A549 (cell line): ENCODE results near the gene TXLNG. TPM values are rescaled to one million over a fixed set of nuclear protein-coding genes. Genes with fewer than 3 reads are reported as not detected.

ENCODE experiments used
- ATAC-seq, 2 experiments: fragments of 200-7000 bp in 1 of 2; fragments of >200 bp in 1 of 2; cut with Nextera tagmentation in 1 of 2; cut with Tn5 transposase in 1 of 2; 3 replicates each; pipeline versions ENCODE4 v1.8.0 to v1.9.1; 2018 to 2020; ENCODE audit warnings: mild to moderate bottlenecking in 1 of 2, moderate library complexity in 1 of 2
- CTCF ChIA-PET: fragments of 300-600 bp; sonication (Branson Sonifier 250); formaldehyde crosslinking; extraction: SDS; loops from one replicate; lab custom pipeline; 2021; ENCODE audit warnings: antibody characterized with exemption, inconsistent platforms; lab: Yijun Ruan, JAX
- POLR2A ChIA-PET: fragments of 350-600 bp; formaldehyde crosslinking; extraction: SDS; loops from one replicate; lab custom pipeline; 2021; ENCODE audit warnings: antibody characterized with exemption, inconsistent platforms; lab: Yijun Ruan, JAX
- DNase-seq, 2 experiments: peaks; one replicate each; pipeline versions ENCODE4 v3.0.0 to v3.0.0-alpha.2; 2011 to 2016; ENCODE audit warnings: low read depth in 1 of 2, low spot score in 1 of 2
- FAIRE-seq: peaks from 2 replicates; lab custom pipeline; 2011; peaks lifted over from hg19 to GRCh38; lab: Jason Lieb, UNC
- H3K27ac ChIP-seq, 2 experiments: fragments of >200 bp; sonication (Bioruptor Twin); formaldehyde crosslinking; 3 replicates each; pipeline ENCODE4 v1.5.1; 2016 to 2017
- H3K4me1 ChIP-seq: fragments of >200 bp; sonication (Bioruptor Twin); formaldehyde crosslinking; 3 replicates; pipeline ENCODE4 v1.6.1; 2016
- H3K4me2 ChIP-seq: fragments of >200 bp; sonication (Bioruptor Twin); formaldehyde crosslinking; 3 replicates; pipeline ENCODE4 v1.6.1; 2016
- H3K4me3 ChIP-seq: fragments of >200 bp; sonication (Bioruptor Twin); formaldehyde crosslinking; 3 replicates; pipeline ENCODE4 v1.5.1; 2016
- H3K9me3 ChIP-seq: fragments of >200 bp; sonication (Bioruptor Twin); formaldehyde crosslinking; 3 replicates; pipeline ENCODE4 v1.6.1; 2016
- ATOH8 ChIP-seq: fragments of 250-450 bp; sonication (Bioruptor Pico); IDR thresholded peaks from 2 replicates; pipeline ENCODE4 v1.5.0; 2020; ENCODE audit warnings: low read depth, mild to moderate bottlenecking, moderate library complexity
- BHLHE40 ChIP-seq: IDR thresholded peaks from 2 replicates; pipeline ENCODE4 v1.6.1; 2012; ENCODE audit warnings: low read depth, low read length, inconsistent platforms
- CBX8 ChIP-seq: fragments of 200-600 bp; sonication (generic); IDR thresholded peaks from 2 replicates; pipeline ENCODE4 v1.6.1; 2016
- CEBPB ChIP-seq, 2 experiments: fragments of >200 bp in 1 of 2; sonication (Bioruptor Twin) in 1 of 2; formaldehyde crosslinking in 1 of 2; IDR thresholded peaks; 2 replicates each; pipeline ENCODE4 v1.6.1; 2012 to 2016
- HES2 ChIP-seq: fragments of >200 bp; sonication (Bioruptor Twin); formaldehyde crosslinking; IDR thresholded peaks from 2 replicates; pipeline ENCODE4 v1.6.1; 2016
- HOXB5 ChIP-seq: fragments of 250-450 bp; sonication (Bioruptor Pico); IDR thresholded peaks from 2 replicates; pipeline ENCODE4 v1.5.0; 2020; ENCODE audit warnings: mild to moderate bottlenecking, moderate library complexity
- MAX ChIP-seq: IDR thresholded peaks from 2 replicates; pipeline ENCODE4 v1.6.1; 2012
- MAZ ChIP-seq: fragments of 150-350 bp; IDR thresholded peaks from 2 replicates; pipeline ENCODE4 v1.6.1; 2014; ENCODE audit warnings: antibody characterized with exemption, low read depth, low read length, borderline replicate concordance
- MYC ChIP-seq: IDR thresholded peaks from 2 replicates; pipeline ENCODE4 v1.6.1; 2012; ENCODE audit warnings: mild to moderate bottlenecking, inconsistent platforms, low read length, improper control_type of control experiment, borderline replicate concordance
- NFE2L2 ChIP-seq: fragments of 150-350 bp; conservative IDR thresholded peaks from 2 replicates; pipeline ENCODE4 v1.6.1; 2014; ENCODE audit warnings: low read length
- PBX3 ChIP-seq: IDR thresholded peaks from 2 replicates; pipeline ENCODE4 v1.6.1; 2012
- POLR2A ChIP-seq: IDR thresholded peaks from 2 replicates; pipeline ENCODE4 v1.6.1; 2012; ENCODE audit warnings: mild to moderate bottlenecking, low read length
- POLR2AphosphoS2 ChIP-seq: conservative IDR thresholded peaks from 2 replicates; pipeline ENCODE4 v1.6.1; 2012; ENCODE audit warnings: low read length, improper control_type of control experiment, inconsistent platforms
- REST ChIP-seq: fragments of 200-600 bp; sonication (generic); IDR thresholded peaks from 2 replicates; pipeline ENCODE4 v1.6.1; 2016; ENCODE audit warnings: antibody characterized with exemption, mild to moderate bottlenecking, moderate library complexity
- SMC3 ChIP-seq: fragments of >200 bp; sonication (Bioruptor Twin); formaldehyde crosslinking; IDR thresholded peaks from 3 replicates; pipeline ENCODE4 v1.6.1; 2018; ENCODE audit warnings: inconsistent platforms
- SREBF2 ChIP-seq: fragments of 450-650 bp; IDR thresholded peaks from 2 replicates; pipeline ENCODE4 v1.6.1; 2014; ENCODE audit warnings: mild to moderate bottlenecking, moderate library complexity
- WGBS: methylation state at CpG from one replicate; pipeline ENCODE4 v1.1.6; 2017; ENCODE audit errors: missing lambda C conversion rate; 5-methylcytosine and 5-hydroxymethylcytosine counted together
- polyA plus RNA-seq, 4 experiments: library from polyadenylated mRNA; depleted of rRNA in 3 of 4; stranded (reverse); fragments of >200 nt; fragmentation: RNase III in 1 of 4; extraction: RNeasy Plus Mini Kit Qiagen cat#74134 plus additional on column Dnase treatment in 1 of 4; gene quantifications; 2 replicates in 3 of 4; 3 replicates in 1 of 4; pipeline ENCODE4 v1.2.3, GENCODE V29; 2011 to 2017

TXLNG gene
- polyA plus RNA-seq, 2 of the 4 experiments (the other 2 are of a cell fraction) = 16.0 to 36.8 TPM

- no peak for TF ChIP-seq SREBF2
Observed at GRCh38 chrX:16874458-16875095, 88.3 kb downstream of the TXLNG start (continued).

- DNase-seq (no peak), FAIRE-seq (no peak), ATAC-seq (no peak)
- H3K27ac ChIP-seq = no peak overlapping the region
- TF ChIP-seq HOXB5 (CRISPR knock-in tag) (no peak), CEBPB (IDR thresholded peaks at IDR 0.05) (no peak), SMC3 (no peak), MAZ (no peak), PBX3 (no peak), NFE2L2 (no peak), HES2 (no peak), POLR2AphosphoS2 (no peak), ATOH8 (CRISPR knock-in tag) (no peak), REST (no peak), MYC (no peak), CBX8 (no peak), BHLHE40 (no peak)
- ChIA-PET POLR2A (no interaction called here), CTCF (interaction anchor here (0.6 to 3.0 kb wide), 2 partner anchors 65 to 170 kb away, joined by 3 to 9 read pairs; no protein-coding TSS in a partner anchor)
- WGBS = 17% methylated on average over 1 of the region's 1 CpG
- H3K9me3 ChIP-seq = no peaks in the 10 kb centered on the region
- no peak overlapping the region for H3K4me2 ChIP-seq
- H3K4me3 ChIP-seq = no peak overlapping the region
- H3K4me1 ChIP-seq = peaks cover 4% of the 10 kb centered on the region; the same call in 1 of the 3 replicates
Observed at GRCh38 chrX:16876696-16877095, 90.4 kb downstream of the TXLNG start.

GRCh38 chrX:16882169-16882568 is 95.9 kb downstream of the TXLNG start:
- CTCF ChIA-PET = interaction anchor here (0.8 to 9.2 kb wide), 34 partner anchors 10 to 1353 kb away, joined by 3 to 161 read pairs (median 5); partner anchors contain the start of gene RBBP7
- WGBS = 21% methylated on average over 7 of the region's 7 CpGs
- peak; percentile 13 for FAIRE-seq

More at GRCh38 chrX:16882169-16882568, 95.9 kb downstream of the TXLNG start:
- TF ChIP-seq POLR2A (no peak), MAX (peak; percentile 19; the same call in 1 of the 2 replicates)
- peak overlapping the region; percentile 87 for H3K4me2 ChIP-seq
- H3K4me3 ChIP-seq = peak overlapping the region; percentile 50
- POLR2A ChIA-PET = interaction anchor here (0.5 to 2.7 kb wide), 5 partner anchors 11 to 231 kb away, joined by 3 to 22 read pairs (median 4); partner anchors contain the start of gene RBBP7
- no peaks in the 10 kb centered on the region for H3K4me1 ChIP-seq
- DNase-seq (peak in 1 of 2 experiments; percentile 21), ATAC-seq (peak; percentile 62 to 63)
- no peaks in the 10 kb centered on the region for H3K9me3 ChIP-seq
- H3K27ac ChIP-seq = peak overlapping the region; percentile 73 to 86
